WTC11 (cell line): Measurements from ENCODE around the gene FTCDNL1.

ENCODE experiments used
- CTCF ChIP-seq: fragments of 200-600 bp; IDR thresholded peaks from 2 replicates; pipeline ENCODE4 v1.8.0; 2022; ENCODE audit warnings: antibody characterized with exemption
- HMGXB4 ChIP-seq: sonication (generic); formaldehyde crosslinking; IDR thresholded peaks from 2 replicates; pipeline ENCODE4 v1.8.1; 2023; ENCODE audit warnings: mild to moderate bottlenecking, moderate library complexity, missing genetic modification reagents
- MAX ChIP-seq: sonication (generic); formaldehyde crosslinking; IDR thresholded peaks from 2 replicates; pipeline ENCODE4 v1.8.0; 2022; ENCODE audit warnings: mild to moderate bottlenecking, missing genetic modification reagents
- NFATC4 ChIP-seq: fragments of 250-450 bp; sonication (Bioruptor Pico); IDR thresholded peaks from 2 replicates; pipeline ENCODE4 v1.9.0; 2021; ENCODE audit warnings: mild to moderate bottlenecking
- RELA ChIP-seq: sonication (generic); formaldehyde crosslinking; IDR thresholded peaks from 2 replicates; pipeline ENCODE4 v1.8.1; 2022; ENCODE audit warnings: missing genetic modification reagents, mild to moderate bottlenecking, borderline replicate concordance
- SMAD3 ChIP-seq: sonication (generic); formaldehyde crosslinking; IDR thresholded peaks from 2 replicates; pipeline ENCODE4 v1.8.0; 2022; ENCODE audit warnings: missing genetic modification reagents, mild to moderate bottlenecking, borderline replicate concordance
- TEAD4 ChIP-seq: sonication (generic); formaldehyde crosslinking; IDR thresholded peaks from 2 replicates; pipeline ENCODE4 v1.8.0; 2022; ENCODE audit warnings: mild to moderate bottlenecking, missing genetic modification reagents
- ZNF138 ChIP-seq: sonication (generic); formaldehyde crosslinking; conservative IDR thresholded peaks from 2 replicates; pipeline ENCODE4 v1.8.1; 2022; ENCODE audit warnings: mild to moderate bottlenecking, moderate library complexity, missing genetic modification reagents
- ZNF512 ChIP-seq: sonication (generic); formaldehyde crosslinking; IDR thresholded peaks from 2 replicates; pipeline ENCODE4 v1.8.1; 2022; ENCODE audit warnings: missing genetic modification reagents, borderline replicate concordance
- ZSCAN18 ChIP-seq: fragments of 250-450 bp; sonication (Bioruptor Pico); IDR thresholded peaks from 2 replicates; pipeline ENCODE4 v2.1.2; 2022; ENCODE audit warnings: mild to moderate bottlenecking, moderate library complexity

GRCh38 chr2:199717587-199717907 is 133.4 kb downstream of the FTCDNL1 start:
- TF ChIP-seq NFATC4 (CRISPR knock-in tag) (no peak), CTCF (no peak), MAX (no peak), ZSCAN18 (no peak), ZNF512 (no peak), SMAD3 (no peak), TEAD4 (CRISPR knock-in tag) (no peak), HMGXB4 (CRISPR knock-in tag) (no peak), ZNF138 (CRISPR knock-in tag) (no peak), RELA (CRISPR knock-in tag) (no peak)
